Lung (tissue), 12 donors: ENCODE results near the gene ANKRD40. TPM values are rescaled to one million over a fixed set of nuclear protein-coding genes. Genes with fewer than 3 reads are reported as not detected.

ENCODE experiments used
- ATAC-seq: fragments of 200-7000 bp; cut with Tn5 transposase; one replicate; pipeline ENCODE4 v1.9.1; 2020; ENCODE audit warnings: moderate number of reproducible peaks; ENCODE audit not compliant: insufficient read depth, low FRiP score
- DNase-seq, 3 donors: peaks; one replicate each; pipeline ENCODE4 v3.0.0-alpha.2; 2013 to 2017
- H3K27ac ChIP-seq, 2 donors: one replicate each; pipeline ENCODE4 v1.5.1; 2013; ENCODE audit warnings: mild to moderate bottlenecking in 2 of 2, moderate library complexity in 2 of 2, control low read depth in 1 of 2, inconsistent platforms in 1 of 2, low read depth in 1 of 2, low read length in 1 of 2
- H3K27me3 ChIP-seq, 3 donors: one replicate each; pipeline ENCODE4 v1.5.1; 2013; ENCODE audit warnings: low read length in 2 of 3; ENCODE audit not compliant: control insufficient read depth in 3 of 3, insufficient read depth in 3 of 3
- H3K36me3 ChIP-seq, 4 donors: one replicate each; pipeline ENCODE4 v1.5.1; 2013; ENCODE audit warnings: low read length in 4 of 4, mild to moderate bottlenecking in 1 of 4, moderate library complexity in 1 of 4; ENCODE audit not compliant: control insufficient read depth in 4 of 4, insufficient read depth in 4 of 4
- H3K4me1 ChIP-seq, 5 donors: one replicate each; pipeline ENCODE4 v1.5.1; 2013; ENCODE audit warnings: low read length in 5 of 5, mild to moderate bottlenecking in 2 of 5, moderate library complexity in 1 of 5; ENCODE audit not compliant: control insufficient read depth in 5 of 5, insufficient read depth in 5 of 5
- H3K4me3 ChIP-seq: one replicate; pipeline ENCODE4 v1.5.1; 2013; ENCODE audit warnings: mild to moderate bottlenecking, control low read depth, moderate library complexity
- H3K9ac ChIP-seq, 2 donors: one replicate each; pipeline ENCODE4 v1.5.1; 2013; ENCODE audit warnings: low read length in 2 of 2, control low read depth in 1 of 2; ENCODE audit not compliant: insufficient read depth in 1 of 2
- H3K9me3 ChIP-seq, 4 donors: one replicate each; pipeline ENCODE4 v1.5.1; 2013; ENCODE audit warnings: low read length in 3 of 4, mild to moderate bottlenecking in 1 of 4, moderate library complexity in 1 of 4; ENCODE audit not compliant: control insufficient read depth in 4 of 4, insufficient read depth in 3 of 4
- WGBS, 2 donors: extraction: QIAGEN DNeasy Blood & Tissue Kit; methylation state at CpG; one replicate each; pipeline ENCODE4 v1.1.7; 2013; 5-methylcytosine and 5-hydroxymethylcytosine counted together
- polyA plus RNA-seq, 2 donors: library from polyadenylated mRNA; stranded (reverse); fragments of 200-250 nt; gene quantifications; one replicate each; pipeline ENCODE4 v1.2.1, GENCODE V29; 2013
- total RNA-seq, 2 donors: library from RNA; depleted of rRNA in 1 of 2; stranded (reverse); fragments of >200 nt in 1 of 2; gene quantifications; one replicate each; pipeline ENCODE4 v1.2.1, GENCODE V29; 2014 to 2021
- TF ChIP-seq, protein P1 (sequence below): IDR thresholded peaks from 2 replicates; pipeline ENCODE4 v1.5.1; 2012; ENCODE audit warnings: mild to moderate bottlenecking; ENCODE audit errors: control extremely low read depth, extremely low read depth
- donor health status: control.
- donor health status: control.
- donor health status: Bipolar disorder and iron deficiency.
- donor health status: healthy.
- donor health status: DM: yes; HTN: yes; CAD: no.

ANKRD40 gene
- total and polyA plus RNA-seq, 4 donors: 14.6 to 38.9 (median 25.1) TPM

DNA sequence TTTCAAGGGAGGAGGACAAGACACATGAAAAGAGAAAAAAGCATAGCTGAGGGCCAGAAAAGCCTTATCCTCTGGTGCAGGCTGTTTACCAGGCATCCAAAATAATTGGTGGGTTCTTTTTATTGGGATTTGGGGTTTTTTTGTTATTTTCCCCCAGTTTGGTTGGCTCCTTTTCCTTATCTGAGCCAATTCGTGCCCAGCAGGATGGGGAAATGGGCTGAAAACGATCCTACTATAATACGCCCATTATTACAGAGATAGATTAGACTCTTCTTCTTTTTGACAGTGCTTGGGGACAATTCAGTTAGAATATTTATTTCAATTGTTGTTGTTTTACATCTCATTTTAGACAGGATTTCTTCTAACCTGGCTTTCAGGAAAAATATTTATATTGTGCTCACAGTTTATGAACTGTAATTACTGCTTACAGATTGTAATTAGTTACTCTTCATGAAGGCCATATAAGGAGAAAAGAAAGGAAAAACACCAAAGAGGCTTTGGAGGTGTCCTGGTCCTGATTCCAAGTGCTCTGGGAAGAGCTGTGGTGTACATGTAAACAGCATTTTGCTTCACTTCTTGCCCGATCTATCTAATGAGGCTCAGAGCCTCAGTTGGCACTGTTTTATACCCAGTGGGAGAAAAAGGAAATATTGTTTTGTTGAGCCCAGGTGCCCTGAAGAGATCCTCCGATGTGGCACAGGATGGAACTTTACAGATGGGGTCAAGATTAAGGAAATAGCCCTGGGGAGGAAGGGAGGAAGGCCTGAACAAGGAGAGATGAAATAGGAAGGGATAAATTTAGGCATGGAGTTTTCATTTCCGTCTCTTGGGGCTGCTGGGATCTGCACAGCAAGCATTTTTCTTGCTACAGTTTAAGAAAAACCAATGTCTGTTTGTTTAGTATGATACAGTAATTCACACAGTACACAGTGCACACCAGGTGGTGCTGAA, 611 bp upstream of the ANKRD40 start:
- H3K4me1 ChIP-seq: peaks cover 5 to 23% (median 14%) of the 10 kb centered on the region in 5 donors
- H3K27me3 ChIP-seq: no peaks in the 10 kb centered on the region
- TF ChIP-seq, protein P1, sequence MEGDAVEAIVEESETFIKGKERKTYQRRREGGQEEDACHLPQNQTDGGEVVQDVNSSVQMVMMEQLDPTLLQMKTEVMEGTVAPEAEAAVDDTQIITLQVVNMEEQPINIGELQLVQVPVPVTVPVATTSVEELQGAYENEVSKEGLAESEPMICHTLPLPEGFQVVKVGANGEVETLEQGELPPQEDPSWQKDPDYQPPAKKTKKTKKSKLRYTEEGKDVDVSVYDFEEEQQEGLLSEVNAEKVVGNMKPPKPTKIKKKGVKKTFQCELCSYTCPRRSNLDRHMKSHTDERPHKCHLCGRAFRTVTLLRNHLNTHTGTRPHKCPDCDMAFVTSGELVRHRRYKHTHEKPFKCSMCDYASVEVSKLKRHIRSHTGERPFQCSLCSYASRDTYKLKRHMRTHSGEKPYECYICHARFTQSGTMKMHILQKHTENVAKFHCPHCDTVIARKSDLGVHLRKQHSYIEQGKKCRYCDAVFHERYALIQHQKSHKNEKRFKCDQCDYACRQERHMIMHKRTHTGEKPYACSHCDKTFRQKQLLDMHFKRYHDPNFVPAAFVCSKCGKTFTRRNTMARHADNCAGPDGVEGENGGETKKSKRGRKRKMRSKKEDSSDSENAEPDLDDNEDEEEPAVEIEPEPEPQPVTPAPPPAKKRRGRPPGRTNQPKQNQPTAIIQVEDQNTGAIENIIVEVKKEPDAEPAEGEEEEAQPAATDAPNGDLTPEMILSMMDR: no peak
- no peaks in the 10 kb centered on the region for H3K9me3 ChIP-seq
- 3 to 5% methylated on average over 6 of the region's 6 CpGs for WGBS, 2 donors
- peak overlapping the region; percentile 95 to 98 for H3K27ac ChIP-seq
- H3K9ac ChIP-seq: peak overlapping the region; percentile 84 to 98
- H3K36me3 ChIP-seq: peaks cover 0 to 7% (median 3%) of the 10 kb centered on the region in 4 donors
- ATAC-seq (no peak), DNase-seq (peak in 2 of 3 donors; percentile 63 to 68)
- H3K4me3 ChIP-seq: peak overlapping the region; percentile 36

DNA sequence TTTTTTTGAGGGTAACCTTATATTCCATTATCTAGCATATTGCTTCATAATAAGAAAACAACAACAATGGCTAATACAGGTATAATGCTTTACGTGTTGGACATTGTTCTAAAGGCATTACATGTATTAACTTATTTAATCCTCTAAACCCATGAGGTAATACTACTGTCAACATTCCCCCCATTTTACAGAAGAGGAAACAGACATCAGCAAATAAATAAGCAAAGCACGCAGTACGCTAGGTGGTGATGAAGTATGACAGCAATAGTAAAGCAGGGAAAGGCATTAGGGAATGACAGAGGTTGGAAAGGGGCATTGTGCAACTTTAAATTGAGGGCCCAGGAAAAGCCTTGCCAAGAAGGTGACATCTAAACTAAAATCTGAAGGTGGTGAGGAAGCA, 4.6 kb downstream of the ANKRD40 start:
- TF ChIP-seq, protein P1: no peak
- no peaks in the 10 kb centered on the region for H3K9me3 ChIP-seq
- no peaks in the 10 kb centered on the region for H3K27me3 ChIP-seq
- H3K36me3 ChIP-seq: peaks cover 6 to 17% (median 10%) of the 10 kb centered on the region in 4 donors
- no peak for ATAC-seq
- no peak overlapping the region for H3K4me3 ChIP-seq
- H3K27ac ChIP-seq: no peak overlapping the region
- 79 to 87% methylated on average over 3 of the region's 3 CpGs for WGBS, 2 donors
- peaks cover 0 to 11% (median 3%) of the 10 kb centered on the region in 5 donors for H3K4me1 ChIP-seq
- no peak for DNase-seq
- H3K9ac ChIP-seq: no peak overlapping the region

GRCh38 chr17:50699410-50699809, 8.3 kb downstream of the ANKRD40 start:
- TF ChIP-seq, protein P1: no peak
- Histone ChIP-seq H3K4me1 (peaks cover 0 to 7% (median 2%) of the 10 kb centered on the region in 5 donors), H3K9ac (no peak overlapping the region), H3K4me3 (no peak overlapping the region), H3K27me3 (no peaks in the 10 kb centered on the region), H3K36me3 (peaks cover 26 to 43% (median 35%) of the 10 kb centered on the region in 4 donors), H3K27ac (no peak overlapping the region), H3K9me3 (no peaks in the 10 kb centered on the region)
- DNase-seq: no peak
- ATAC-seq: no peak
- 89 to 93% methylated on average over 7 of the region's 7 CpGs for WGBS, 2 donors
